GM18498 (cell line): ENCODE measurements around the gene ZNF750.

Experiments used
- ATAC-seq: cut with Tn5 transposase; IDR thresholded peaks from one replicate; pipeline ENCODE4 v1.9.1; 2021; ENCODE audit warnings: mild to moderate bottlenecking, moderate library complexity; ENCODE audit not compliant: unreplicated experiment

The ZNF750 gene

GRCh38 chr17:82860606-82861392, 21.0 kb upstream of the ZNF750 start:
- ATAC-seq, result no peak

- no peak for ATAC-seq
These were observed 19.9 kb upstream of the ZNF750 start for GRCh38 chr17:82859431-82860403.

- no peak for ATAC-seq
These were observed 18.7 kb upstream of the ZNF750 start for GRCh38 chr17:82858376-82859126.

- ATAC-seq, result no peak
These were observed 16.5 kb upstream of the ZNF750 start for GRCh38 chr17:82856361-82856760.

GRCh38 chr17:82854226-82854625, 14.4 kb upstream of the ZNF750 start:
- ATAC-seq, result no peak

- ATAC-seq, result no peak
These were observed 11.6 kb upstream of the ZNF750 start for GRCh38 chr17:82851381-82851780.

GRCh38 chr17:82849076-82849945, 9.5 kb upstream of the ZNF750 start:
- ATAC-seq, result no peak

GRCh38 chr17:82848022-82848592, 8.3 kb upstream of the ZNF750 start:
- ATAC-seq, result no peak

GRCh38 chr17:82846061-82846691, 6.4 kb upstream of the ZNF750 start:
- ATAC-seq, result no peak

GRCh38 chr17:82845163-82845807, 5.5 kb upstream of the ZNF750 start:
- ATAC-seq, result no peak

- no peak for ATAC-seq
These were observed 5.0 kb upstream of the ZNF750 start for GRCh38 chr17:82844796-82845162.

GRCh38 chr17:82843904-82844680, 4.3 kb upstream of the ZNF750 start:
- ATAC-seq, result no peak

- no peak for ATAC-seq
These were observed 2.2 kb upstream of the ZNF750 start for GRCh38 chr17:82841921-82842596.

GRCh38 chr17:82840431-82840831, 609 bp upstream of the ZNF750 start:
- ATAC-seq, result no peak

GRCh38 chr17:82838386-82839063, 1.3 kb downstream of the ZNF750 start:
- ATAC-seq, result no peak

- ATAC-seq, result no peak
These were observed 2.1 kb downstream of the ZNF750 start for GRCh38 chr17:82837586-82838320.
